ENCODE measurements around the gene SLFN5.

DNA sequence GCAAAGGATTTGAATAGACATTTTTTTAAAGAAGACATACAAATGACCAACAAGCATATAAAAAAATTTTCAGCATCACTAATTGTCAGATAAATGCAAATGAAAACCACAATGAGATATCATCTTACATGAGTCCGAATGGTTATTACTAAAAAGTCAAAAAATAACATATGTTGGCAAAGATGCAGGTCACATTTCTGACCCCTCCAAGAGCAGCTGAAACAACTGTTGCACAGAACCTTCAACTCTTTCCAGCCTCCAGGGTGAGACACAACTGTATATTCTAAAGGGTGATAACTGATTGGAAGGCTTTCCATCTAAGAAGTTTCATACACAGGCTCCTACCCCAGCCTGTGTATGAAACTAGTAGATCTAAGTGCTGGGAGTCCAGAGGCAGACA, 51.9 kb downstream of the SLFN5 start:
- TF ChIP-seq POLR2AphosphoS5 (IDR thresholded peaks at IDR 0.05; ENCODE audit: low read depth, low read length) (no peak), TAF1 (IDR thresholded peaks at IDR 0.05; ENCODE audit: low read depth, low read length) (no peak), POLR2A (IDR thresholded peaks at IDR 0.05; ENCODE audit: low read depth, low read length) (no peak)
